HG02610 (cell line): ENCODE results near the gene HS6ST3.

Source experiments
- ATAC-seq: cut with Tn5 transposase; IDR thresholded peaks from one replicate; pipeline ENCODE4 v1.9.1; 2021; ENCODE audit warnings: mild to moderate bottlenecking, moderate library complexity; ENCODE audit not compliant: unreplicated experiment

HS6ST3 gene

DNA sequence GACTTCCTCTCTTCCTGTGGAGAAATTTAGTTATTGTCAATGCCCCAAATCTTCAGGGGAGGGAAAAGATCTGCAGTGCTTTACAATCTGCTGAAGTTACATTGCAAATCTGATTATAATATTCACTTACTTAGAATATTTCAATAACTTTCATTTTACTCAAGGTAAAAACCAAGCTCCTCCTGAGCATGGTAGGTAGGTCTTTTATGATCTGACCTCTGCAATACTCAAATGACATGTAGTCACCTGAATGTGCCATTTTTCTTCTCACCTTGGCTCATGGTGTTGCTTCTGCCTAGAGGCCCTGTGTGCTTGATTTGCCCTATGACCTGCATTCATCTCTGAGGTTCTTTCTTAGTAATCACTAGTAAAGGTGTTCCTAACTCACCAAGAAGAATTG is 331.4 kb downstream of the HS6ST3 start:
- no peak for ATAC-seq

DNA sequence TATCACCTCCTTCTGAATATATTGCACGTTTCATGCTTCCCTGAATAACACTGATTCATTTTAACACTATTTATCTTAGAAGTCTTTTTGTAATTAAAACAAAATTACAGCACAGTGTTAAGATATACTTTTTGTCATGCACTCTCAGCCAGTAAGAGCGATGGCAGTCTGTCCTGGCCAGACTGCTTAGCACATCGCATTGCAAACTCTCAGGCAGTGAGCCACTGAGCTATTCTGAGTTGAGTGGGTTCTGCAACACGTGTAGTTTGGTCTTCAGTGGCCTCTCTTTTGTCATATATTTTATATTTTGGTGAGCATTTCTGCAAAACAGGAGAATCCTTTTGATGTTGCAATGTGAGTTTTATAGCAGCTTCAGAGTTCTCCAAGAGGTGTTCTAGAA is 332.1 kb downstream of the HS6ST3 start:
- ATAC-seq = no peak

DNA sequence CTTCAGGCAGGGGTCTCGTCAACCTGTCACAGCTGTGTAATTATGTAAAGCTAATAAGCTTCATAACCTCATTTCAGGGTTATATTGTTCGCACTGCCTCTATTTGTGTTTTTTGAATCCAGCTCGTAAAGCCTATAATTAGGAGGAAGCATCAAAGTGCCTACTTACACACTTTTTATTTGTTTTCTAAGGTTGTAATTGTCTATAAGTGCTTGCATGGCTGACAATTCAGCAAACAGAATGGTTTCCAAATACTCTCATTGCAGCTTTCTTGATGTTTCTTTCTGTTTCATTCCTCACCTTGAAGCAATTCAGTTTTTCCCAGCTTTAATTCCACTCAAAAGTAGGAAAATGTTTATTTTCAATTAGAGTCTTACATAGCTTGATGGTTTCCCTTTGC is 336.3 kb downstream of the HS6ST3 start:
- no peak for ATAC-seq

DNA sequence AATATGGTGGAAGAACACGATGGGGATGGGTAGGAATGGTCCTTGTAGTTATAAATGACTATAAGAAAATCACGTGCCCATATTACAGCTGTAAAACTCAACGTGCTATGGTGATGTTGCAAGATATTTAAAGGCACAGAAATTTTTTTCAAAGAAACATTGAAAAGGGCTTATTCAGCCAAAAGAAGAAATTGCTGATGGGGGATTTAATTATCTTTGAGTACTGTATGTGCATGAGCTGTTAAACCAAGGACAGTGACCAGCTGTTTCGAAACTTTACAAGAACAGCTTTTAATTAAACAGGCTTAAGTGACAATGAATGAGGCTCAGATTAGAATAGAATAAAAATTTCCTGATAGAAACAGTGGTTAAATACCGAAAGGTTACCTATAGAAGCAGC is 339.0 kb downstream of the HS6ST3 start:
- ATAC-seq = no peak

DNA sequence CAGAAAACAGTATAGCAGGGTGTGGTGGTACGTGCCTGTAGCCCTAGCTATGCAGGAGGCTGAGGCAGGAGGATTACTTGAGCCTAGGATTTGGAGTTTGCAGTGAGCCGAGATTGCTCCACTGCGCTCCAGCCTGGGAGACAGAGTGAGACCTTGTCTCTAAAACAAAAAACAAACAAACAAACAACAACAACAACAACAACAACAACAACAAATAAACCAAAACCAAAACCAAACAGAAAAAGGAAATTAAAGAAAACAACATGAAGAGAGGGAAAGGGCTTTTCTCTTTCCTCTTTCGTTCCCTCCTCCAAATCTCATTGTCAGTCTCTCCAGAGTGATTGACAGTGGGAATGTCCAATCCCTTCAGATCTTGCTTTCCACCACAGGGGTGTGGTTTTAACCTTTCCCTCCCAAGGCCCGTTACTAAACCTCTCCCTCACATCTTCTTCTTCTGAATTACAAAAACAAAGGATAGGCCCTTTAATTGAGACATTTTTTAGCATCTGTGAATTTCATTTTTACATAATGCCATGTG is 341.2 kb downstream of the HS6ST3 start:
- no peak for ATAC-seq

DNA sequence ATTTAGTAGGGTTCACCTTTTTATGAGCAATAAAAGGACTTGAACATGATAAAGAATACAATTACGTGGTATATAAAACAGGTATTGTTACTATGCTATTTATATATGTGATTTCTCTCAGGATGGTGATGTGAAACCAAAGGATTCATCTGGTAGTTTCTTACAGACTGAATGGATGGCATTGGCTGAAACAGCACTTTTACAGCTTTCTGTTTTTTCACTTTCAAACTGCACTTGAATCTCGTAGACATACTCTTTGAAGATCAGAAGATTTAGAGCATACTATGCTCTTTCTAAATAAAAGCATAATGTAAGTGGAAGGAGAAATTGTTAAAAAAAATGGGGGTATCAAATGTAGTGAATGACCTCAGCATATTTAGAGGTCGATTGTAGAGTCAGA is 354.8 kb downstream of the HS6ST3 start:
- ATAC-seq = no peak

DNA sequence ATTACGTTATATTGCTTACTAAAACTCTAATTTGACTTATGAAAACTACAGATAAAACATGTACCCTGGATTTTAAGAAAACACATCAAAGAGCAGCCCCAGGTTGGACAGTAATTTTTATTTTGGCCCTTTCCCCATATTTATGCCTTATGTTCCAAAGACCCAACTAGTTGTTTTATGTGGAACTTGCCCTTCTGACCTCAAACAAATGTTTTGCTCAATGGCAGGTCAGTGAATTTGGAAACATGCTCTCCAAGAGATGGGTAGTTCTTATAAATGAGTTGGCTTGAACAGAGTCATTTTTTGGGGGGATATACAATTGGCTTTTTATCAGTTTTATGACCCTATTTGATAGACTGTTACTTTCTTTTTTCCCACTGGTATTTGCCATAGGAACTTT is 360.0 kb downstream of the HS6ST3 start:
- ATAC-seq = no peak

DNA sequence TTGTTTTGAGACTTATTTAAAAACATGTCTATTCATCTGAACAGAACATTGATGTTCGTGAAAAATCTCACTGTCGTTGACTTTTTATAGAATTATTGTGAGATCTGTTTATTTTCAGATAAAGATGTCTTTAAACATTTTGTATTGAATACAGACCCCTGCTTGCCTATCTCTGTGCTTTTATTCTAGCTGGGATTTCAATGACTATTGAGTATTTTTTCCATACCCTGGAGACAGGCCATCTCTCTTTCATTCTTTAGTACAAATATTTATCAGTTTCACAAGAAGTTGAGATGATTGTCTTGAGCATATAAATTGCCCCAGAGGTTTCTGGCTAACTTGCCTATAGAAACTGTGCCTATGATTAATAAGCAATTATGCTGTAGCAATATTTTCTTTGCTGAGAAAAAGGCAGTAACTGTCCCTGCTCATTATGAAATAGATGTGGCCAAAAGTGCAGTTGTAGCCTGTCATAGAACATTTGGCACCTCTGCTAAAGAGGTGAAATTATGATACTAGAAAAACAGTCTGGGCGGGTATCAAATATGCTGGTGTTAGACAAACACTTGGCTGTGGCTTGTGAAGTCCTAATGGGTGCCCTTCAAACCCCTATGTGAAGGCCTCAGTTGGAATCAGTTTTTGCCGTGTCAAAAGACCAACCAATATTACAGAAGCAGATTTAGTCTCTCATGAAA is 360.6 kb downstream of the HS6ST3 start:
- no peak for ATAC-seq

DNA sequence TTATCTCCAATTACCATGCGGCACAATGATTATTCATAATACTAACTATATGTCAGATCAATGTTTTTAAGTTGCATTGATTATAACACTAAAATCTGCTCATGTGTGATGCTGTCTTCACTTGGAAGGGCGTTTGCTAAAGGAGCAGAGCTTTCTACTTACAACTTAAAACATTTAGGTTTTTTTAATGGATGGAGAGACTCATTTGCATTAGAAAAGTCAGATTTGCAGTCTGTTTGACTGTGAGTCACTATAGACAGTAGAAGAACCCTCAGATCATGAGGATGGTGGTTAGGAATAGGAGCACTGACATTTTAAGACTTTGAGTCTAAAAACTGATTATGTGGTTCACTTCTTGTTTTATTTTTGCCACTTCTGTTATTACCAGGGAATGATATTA is 364.6 kb downstream of the HS6ST3 start:
- no peak for ATAC-seq

DNA sequence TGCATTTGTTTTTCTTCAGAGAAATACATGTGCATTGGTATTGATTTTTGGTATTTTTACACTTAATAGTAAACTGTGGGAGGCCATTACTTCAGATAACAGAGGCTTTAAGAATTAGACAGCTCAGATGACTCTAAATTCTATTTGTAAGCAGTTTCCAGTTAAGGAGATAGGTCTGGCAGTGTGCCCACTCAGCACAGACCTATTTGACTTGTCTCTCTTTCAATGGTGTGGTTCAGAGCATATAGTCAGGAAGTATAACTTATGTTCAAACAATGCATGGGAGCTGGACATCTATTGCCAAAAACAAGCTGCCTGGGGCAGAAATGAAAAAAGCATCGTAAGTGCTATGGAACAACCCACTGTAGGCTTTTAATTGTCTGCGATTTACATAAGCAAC is 370.7 kb downstream of the HS6ST3 start:
- ATAC-seq = no peak

DNA sequence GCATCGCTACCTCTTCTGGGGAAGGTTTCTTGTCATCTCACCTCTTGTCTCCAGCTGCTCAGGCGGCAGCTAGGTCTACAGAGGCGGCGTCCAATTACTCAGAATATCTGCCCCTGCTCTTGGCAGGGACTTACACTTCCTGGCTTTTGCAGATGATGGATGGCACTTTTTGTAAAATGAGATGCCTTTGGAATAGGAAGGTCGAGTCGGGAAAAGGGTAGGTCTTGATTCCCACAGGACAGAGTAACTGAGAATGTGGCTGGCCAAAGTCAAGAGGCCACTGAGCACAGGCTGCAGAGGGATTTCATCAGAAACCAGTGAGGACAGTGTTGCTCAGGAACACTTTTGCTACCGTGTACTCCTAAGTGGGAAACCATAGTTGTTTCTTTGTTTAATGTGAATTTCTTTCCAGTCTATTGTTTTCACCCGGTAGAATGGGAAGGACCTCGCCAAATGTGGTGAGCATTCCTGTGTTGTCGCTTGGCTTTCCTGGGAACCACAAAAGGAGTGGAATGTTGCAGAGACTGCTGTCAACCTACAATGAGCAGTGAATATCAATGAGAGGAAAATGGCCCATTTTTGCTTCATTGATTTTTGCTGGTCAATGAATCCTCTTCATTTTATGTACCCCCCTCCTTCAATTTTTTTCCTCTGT is 383.7 kb downstream of the HS6ST3 start:
- no peak for ATAC-seq

DNA sequence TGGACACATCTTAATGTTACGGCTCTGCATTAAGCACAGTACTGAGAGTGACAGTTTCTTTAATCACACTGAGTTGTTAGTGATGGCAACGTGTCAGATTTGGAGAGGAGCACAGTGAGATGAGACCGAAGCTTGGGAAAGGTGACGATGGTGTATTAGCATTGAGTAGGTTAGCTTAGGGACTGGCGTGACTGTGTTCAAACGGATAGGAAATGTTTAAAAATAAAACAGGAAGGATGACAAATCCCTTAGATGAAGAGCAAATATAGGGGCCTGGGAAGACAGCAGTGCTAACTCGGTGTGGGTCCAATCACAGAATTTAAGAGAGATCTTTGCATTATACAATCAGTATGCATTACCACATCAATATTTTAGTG is 384.3 kb downstream of the HS6ST3 start:
- ATAC-seq = no peak

DNA sequence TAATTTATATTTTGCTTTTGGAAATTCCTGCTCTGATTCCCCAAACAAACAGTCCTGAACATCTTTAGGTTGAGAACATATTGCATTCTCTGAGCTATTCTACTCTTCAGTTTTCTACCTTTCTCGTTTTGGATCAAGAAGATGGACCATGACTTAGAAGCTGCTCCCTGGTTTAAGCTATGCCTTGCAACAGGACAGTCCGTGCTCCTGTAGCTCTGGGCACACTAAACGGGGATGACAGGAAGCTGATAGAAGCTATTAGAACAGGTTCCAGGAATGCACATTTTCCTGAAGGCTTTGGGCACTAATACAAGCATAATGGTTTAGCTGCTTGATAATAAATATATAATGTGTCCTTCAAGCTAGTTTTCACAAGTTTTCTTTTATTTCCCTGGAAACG is 385.2 kb downstream of the HS6ST3 start:
- no peak for ATAC-seq

DNA sequence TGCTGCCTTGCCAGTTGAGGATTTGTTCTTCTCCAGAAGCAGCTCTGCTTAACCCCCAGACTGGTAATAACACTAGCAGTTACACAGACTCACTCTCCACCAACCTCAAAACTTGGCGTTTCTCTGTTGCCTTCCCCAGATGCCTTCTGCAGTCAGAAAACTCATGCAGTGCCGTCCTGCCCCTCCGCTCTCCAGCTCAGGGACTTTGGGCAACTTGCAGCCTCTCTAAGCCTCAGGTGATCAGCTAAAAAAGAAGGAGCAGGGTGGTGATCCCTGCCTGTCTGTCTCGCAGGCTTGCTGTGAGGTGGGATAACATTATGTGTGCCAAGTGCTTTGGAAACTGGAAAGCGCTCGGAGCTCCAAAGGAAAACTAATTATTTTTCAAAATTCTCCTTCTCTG is 391.6 kb downstream of the HS6ST3 start:
- no peak for ATAC-seq

DNA sequence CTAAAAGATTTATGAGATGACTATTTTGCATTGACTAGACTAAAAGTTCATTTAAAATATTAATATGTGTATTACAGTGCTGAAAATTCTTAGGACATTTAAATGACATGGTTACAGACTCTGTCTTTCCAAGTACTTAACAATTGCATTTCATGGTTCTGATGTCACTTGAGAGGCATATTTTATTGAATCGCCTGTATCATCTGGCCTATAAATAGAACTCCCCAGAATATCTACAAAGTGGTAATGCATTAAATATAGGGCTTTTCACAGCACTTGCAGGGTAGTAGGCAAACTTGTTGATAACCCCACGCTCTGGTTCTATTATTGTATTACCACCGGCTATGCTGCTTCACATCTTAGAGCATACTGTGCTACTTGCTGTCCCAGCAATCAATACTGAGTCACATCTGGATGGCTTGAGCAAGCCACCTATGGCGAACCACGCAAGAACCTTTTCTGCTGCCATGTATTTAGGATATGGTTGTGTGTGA is 400.6 kb downstream of the HS6ST3 start:
- no peak for ATAC-seq

DNA sequence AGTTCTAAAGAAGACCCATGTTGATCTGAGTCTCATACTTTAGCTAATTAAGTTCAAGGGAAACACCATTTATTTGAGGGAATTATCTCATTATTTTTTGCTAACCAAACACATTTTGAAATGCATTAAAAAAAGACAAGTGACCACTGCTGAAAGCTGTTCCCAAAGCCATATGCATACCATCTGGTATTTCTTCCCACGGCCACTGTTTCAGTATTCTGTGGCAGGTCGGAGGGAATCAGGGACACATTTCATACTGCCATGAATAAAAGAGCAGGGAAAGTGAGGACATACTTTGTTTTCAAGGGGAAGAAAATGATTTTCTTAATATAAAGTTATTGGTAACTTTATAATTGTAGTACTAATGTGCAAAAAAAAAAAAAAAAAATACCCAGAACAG is 401.2 kb downstream of the HS6ST3 start:
- ATAC-seq = no peak

DNA sequence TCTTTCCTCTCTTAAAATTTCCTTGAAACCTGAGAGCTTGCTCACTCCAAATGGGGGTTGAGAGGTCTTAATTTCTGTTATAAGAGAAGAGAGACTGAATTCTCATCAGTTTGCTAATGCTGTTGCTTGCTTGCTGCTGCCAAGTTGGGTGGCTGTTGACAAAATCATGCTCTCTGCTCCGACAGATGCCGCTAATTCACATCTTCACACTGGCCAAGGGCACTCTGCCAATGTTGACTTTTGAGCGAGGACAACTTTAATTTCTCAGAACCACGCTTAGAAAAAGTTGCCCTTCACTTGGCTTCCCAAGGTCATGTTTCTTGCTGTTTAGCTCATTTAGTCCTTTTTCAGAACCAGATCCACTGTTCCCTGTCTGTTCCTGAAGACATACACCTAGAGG is 402.9 kb downstream of the HS6ST3 start:
- no peak for ATAC-seq

DNA sequence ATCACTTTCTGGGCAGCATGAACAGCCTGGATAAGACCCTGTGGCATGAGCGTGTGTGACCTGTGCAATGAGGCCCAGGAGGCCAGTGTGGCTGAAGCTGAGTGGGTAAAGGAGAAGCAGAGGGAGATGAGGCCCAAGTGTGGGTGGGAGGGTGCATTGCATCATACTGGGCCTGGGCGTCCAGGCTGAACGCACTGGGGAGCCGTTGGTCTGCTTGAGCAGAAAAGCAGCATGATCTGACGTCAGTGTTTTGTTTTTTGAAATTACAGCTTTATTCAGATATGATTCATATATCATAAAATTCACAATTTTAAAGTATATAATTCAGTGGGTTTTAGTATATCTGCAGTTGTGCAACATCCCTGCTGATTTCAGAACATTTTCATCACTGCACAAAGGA is 409.7 kb downstream of the HS6ST3 start:
- ATAC-seq = no peak

DNA sequence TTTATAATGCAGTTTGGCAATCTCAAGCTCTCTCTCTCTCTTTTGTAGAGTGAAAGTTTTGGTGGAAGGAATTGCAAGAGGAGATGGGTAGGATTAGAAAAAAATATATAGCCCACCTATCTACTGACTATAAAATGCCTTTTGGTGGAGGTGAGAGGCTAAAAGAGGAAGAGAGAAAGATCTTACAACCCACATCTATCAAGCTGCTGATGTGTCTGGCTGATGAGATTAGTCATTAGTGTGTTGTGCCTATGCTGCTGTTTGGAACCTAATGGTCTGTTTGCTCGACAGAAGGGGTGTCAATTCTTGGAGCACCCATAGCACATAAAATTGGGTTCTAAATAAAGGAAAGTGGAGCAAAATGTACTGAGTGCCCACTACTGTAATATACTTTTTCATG is 411.0 kb downstream of the HS6ST3 start:
- peak; percentile 68 for ATAC-seq

DNA sequence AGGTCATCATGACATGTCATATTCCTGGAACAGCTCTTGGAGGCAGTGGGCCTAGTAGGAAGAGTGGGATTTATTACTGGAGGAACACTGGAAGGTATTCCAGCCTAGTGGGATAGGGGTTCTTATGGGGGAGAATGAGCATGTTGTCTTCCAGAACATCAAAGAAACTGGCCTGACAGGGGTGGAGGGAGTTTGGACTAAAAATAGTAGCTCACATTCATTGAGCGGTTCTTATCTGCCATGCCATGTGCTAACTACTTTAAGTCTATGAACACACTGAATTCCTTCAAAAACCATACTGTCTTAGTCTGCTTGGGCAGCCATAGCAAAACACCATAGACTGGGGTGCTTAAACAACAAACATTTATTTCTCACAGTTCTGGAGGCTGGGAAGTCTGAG is 413.6 kb downstream of the HS6ST3 start:
- no peak for ATAC-seq

DNA sequence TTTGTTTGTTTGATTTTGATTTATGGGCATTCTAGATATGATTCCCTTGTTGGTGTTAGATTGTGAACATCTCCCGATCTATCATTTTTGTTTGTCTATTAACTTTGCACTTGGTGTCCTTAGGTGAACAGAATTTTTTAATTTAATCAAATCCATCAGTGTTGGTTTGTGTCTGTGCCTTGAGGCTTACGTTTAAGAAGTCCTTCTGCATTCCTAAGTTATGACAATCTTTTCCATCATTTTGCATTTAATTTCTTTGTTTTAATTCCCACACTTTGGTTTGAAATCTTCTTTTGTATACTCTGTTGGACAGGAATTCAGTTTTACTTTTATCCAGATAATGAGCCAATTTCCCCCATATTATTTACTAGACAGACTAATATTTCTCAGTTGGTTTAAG is 421.7 kb downstream of the HS6ST3 start:
- ATAC-seq = no peak

DNA sequence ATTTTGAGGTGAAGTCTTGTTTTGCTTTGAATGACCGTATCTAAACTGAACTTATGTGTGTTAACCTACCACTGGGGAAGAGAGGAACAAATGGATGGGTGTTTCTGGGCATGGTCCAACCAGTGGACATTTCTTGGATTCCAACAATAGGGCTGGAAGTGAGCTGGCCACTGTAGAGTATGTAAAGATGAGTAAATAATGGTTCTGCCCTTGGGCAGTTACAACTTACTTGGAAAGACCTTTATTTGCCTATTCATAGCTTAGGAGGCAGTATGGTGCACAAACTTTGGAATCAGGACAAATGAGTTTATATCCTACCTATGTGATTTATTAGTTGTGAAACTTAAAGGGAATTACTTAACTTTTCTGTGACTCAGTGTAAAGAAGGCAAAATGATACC is 429.5 kb downstream of the HS6ST3 start:
- ATAC-seq = no peak
